ENCODE results near the gene DICER1.

GRCh38 chr14:95097385-95097784 lies 59.9 kb downstream of the DICER1 start:
- no peak for TF ChIP-seq CTCF (IDR thresholded peaks at IDR 0.05)
- no peak for TF ChIP-seq POLR2A (IDR thresholded peaks at IDR 0.05; ENCODE audit: low read depth)

Measured in esophagus muscularis mucosa (tissue), 3 donors.